Karpas-422 (cell line): ENCODE measurements around the gene ARF6. TPM values are rescaled to one million over a fixed set of nuclear protein-coding genes. Genes with fewer than 3 reads are reported as not detected.
A peak's percentile ranks its signal among the peaks of the same experiment; 100 is the strongest.

Experiments used
- DNase-seq: peaks from one replicate; pipeline ENCODE4 v3.0.0-alpha.2; 2015
- H2AFZ ChIP-seq: fragments of 200-600 bp; sonication (generic); 2 replicates; pipeline ENCODE4 v1.6.1; 2014; ENCODE audit warnings: antibody characterized with exemption, low read length, mixed read lengths
- H3K27ac ChIP-seq: fragments of 200-600 bp; sonication (generic); 2 replicates; pipeline ENCODE4 v1.5.1; 2014; ENCODE audit warnings: mild to moderate bottlenecking, low read length, moderate library complexity
- H3K27me3 ChIP-seq: fragments of 200-600 bp; sonication (generic); 2 replicates; pipeline ENCODE4 v1.6.1; 2014; ENCODE audit warnings: low read length, mixed read lengths
- H3K36me3 ChIP-seq: fragments of 200-600 bp; sonication (generic); 2 replicates; pipeline ENCODE4 v1.6.1; 2014; ENCODE audit warnings: low read length, mixed read lengths; ENCODE audit not compliant: insufficient read depth
- H3K4me1 ChIP-seq: fragments of 200-600 bp; sonication (generic); 2 replicates; pipeline ENCODE4 v1.6.1; 2014; ENCODE audit warnings: mild to moderate bottlenecking, low read length, mixed read lengths
- H3K4me2 ChIP-seq: fragments of 200-600 bp; sonication (generic); 2 replicates; pipeline ENCODE4 v1.6.1; 2014; ENCODE audit warnings: low read length, low read depth, mild to moderate bottlenecking; ENCODE audit not compliant: poor library complexity, severe bottlenecking
- H3K4me3 ChIP-seq: fragments of 200-600 bp; sonication (generic); 2 replicates; pipeline ENCODE4 v1.5.1; 2014; ENCODE audit warnings: mild to moderate bottlenecking, antibody characterized with exemption, low read length, mixed read lengths
- H3K79me2 ChIP-seq: fragments of 200-600 bp; sonication (generic); 2 replicates; pipeline ENCODE4 v1.6.1; 2014; ENCODE audit warnings: mild to moderate bottlenecking, low read length, mixed read lengths
- H3K9ac ChIP-seq: fragments of 200-600 bp; sonication (generic); 2 replicates; pipeline ENCODE4 v1.6.0; 2014; ENCODE audit warnings: low read length
- H3K9me2 ChIP-seq: fragments of 200-600 bp; sonication (generic), shearing (Covaris generic); replicated peaks from 2 replicates; pipeline ENCODE4 v1.6.0; 2014; ENCODE audit warnings: mild to moderate bottlenecking, low read length, moderate library complexity; ENCODE audit not compliant: insufficient read depth
- H3K9me3 ChIP-seq: fragments of 300-700, 200-600 bp; sonication (generic); 2 replicates; pipeline ENCODE4 v1.6.1; 2014; ENCODE audit warnings: low read length, mixed read lengths
- H4K20me1 ChIP-seq: fragments of 200-600 bp; sonication (generic); 2 replicates; pipeline ENCODE4 v1.6.1; 2014; ENCODE audit warnings: mild to moderate bottlenecking, antibody characterized with exemption, low read length, low read depth; ENCODE audit not compliant: insufficient read depth
- total RNA-seq: library from RNA; depleted of rRNA; stranded (reverse); fragments of >200 nt; shearing (Covaris generic); gene quantifications from 2 replicates; pipeline ENCODE4 v1.2.3, GENCODE V29; 2014; ENCODE audit warnings: low replicate concordance

The ARF6 gene
- total RNA-seq, 1 experiment from 2014 or later: 55.0 TPM

GRCh38 chr14:49858383-49858782, 34.5 kb upstream of the ARF6 start:
- H3K79me2 ChIP-seq: peaks cover 4% of the 10 kb centered on the region
- no peak overlapping the region for H3K27ac ChIP-seq
- no peak overlapping the region for H3K9ac ChIP-seq
- H3K4me2 ChIP-seq: no peak overlapping the region
- no peaks in the 10 kb centered on the region for H3K9me2 ChIP-seq
- no peaks in the 10 kb centered on the region for H3K27me3 ChIP-seq
- no peaks in the 10 kb centered on the region for H3K36me3 ChIP-seq
- no peaks in the 10 kb centered on the region for H4K20me1 ChIP-seq
- no peak overlapping the region for H3K4me3 ChIP-seq
- peak; percentile 77 for DNase-seq
- H3K9me3 ChIP-seq: no peaks in the 10 kb centered on the region
- H2AFZ ChIP-seq: no peak overlapping the region
- H3K4me1 ChIP-seq: peaks cover 38% of the 10 kb centered on the region

DNA sequence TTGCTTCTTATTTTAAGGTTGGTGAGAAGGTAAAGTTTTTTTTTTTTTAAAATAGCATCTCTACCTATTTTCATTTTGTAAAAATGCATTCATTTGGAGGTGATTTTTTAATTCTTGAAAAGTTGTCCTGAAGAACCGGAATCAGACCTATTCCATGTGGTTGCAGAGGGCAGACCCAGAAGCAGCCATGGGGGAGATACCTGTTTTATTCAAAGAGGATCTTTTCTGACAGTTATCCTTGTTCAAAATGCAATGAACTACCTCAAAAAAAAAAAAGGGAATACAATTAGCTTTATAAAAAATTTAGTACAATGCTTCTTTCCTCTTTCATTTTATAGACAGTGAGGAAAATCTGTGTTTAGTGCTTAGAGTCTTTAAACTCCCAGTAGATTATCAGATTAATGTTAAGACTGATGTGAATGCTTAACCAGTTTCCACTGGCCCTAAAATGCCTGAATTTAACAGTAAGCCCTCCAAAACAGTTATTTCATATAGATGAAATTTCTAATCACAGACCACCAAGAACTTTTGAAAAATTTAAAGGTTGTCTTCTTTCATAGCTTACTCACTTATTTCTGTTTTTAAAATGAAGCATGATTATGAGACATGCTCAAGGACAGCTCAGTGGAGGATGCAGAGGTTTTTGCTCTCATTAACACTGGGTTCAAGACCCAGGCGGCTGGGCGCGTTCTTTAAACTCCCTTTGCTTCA, 31.7 kb upstream of the ARF6 start:
- Histone ChIP-seq H3K9me3 (no peaks in the 10 kb centered on the region), H4K20me1 (no peaks in the 10 kb centered on the region), H3K27me3 (no peaks in the 10 kb centered on the region), H3K4me3 (peak overlapping the region; percentile 88), H3K27ac (peak overlapping the region; percentile 77), H3K9me2 (no peaks in the 10 kb centered on the region), H3K79me2 (peaks cover 11% of the 10 kb centered on the region), H3K9ac (peak overlapping the region; percentile 78), H3K4me2 (peak overlapping the region; percentile 81), H3K4me1 (peaks cover 48% of the 10 kb centered on the region), H3K36me3 (no peaks in the 10 kb centered on the region), H2AFZ (peak overlapping the region; percentile 83)
- peak; percentile 56 for DNase-seq

- peak overlapping the region; percentile 77 for H3K27ac ChIP-seq
- peaks cover 48% of the 10 kb centered on the region for H3K4me1 ChIP-seq
- peak overlapping the region; percentile 78 for H3K9ac ChIP-seq
- no peaks in the 10 kb centered on the region for H3K9me2 ChIP-seq
- H3K4me2 ChIP-seq: peak overlapping the region; percentile 81
- H2AFZ ChIP-seq: peak overlapping the region; percentile 83
- no peaks in the 10 kb centered on the region for H3K9me3 ChIP-seq
- H3K36me3 ChIP-seq: no peaks in the 10 kb centered on the region
- H3K4me3 ChIP-seq: peak overlapping the region; percentile 88
- H3K79me2 ChIP-seq: peaks cover 11% of the 10 kb centered on the region
- H3K27me3 ChIP-seq: no peaks in the 10 kb centered on the region
- no peaks in the 10 kb centered on the region for H4K20me1 ChIP-seq
- peak; percentile 93 for DNase-seq
Measured at GRCh38 chr14:49861699-49862088, 31.2 kb upstream of the ARF6 start.

DNA sequence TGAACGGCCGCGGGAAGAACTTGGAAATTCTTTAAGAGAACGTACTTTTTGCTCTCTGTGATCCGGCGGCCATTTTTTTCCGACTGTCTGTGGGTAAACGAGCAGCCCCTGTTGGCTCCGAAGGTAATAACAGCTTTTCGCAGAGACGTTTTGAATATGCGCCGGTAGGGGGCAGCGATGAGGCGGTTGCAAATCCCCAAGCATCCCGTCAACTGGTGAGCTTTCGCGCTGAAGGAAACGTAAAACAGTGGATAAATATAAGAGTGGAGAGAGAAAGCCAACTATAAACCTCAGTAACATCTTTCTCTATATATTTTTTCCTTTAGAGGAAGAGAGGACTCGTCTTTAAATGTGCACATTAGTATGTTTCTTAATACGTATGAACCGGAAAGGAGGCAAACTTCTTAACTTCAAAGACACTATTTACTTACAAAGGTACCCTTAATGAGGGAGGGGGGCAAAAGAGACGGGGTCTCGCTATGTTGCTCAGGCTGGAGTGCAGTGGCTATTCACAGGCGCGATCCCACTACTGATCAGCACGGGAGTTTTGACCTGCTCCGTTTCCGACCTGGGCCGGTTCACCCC, 30.7 kb upstream of the ARF6 start:
- Histone ChIP-seq H3K4me2 (peak overlapping the region; percentile 81), H3K9me3 (no peaks in the 10 kb centered on the region), H3K27me3 (no peaks in the 10 kb centered on the region), H3K79me2 (peaks cover 11% of the 10 kb centered on the region), H3K9me2 (no peaks in the 10 kb centered on the region), H3K9ac (peak overlapping the region; percentile 78), H3K4me1 (peaks cover 50% of the 10 kb centered on the region), H3K4me3 (peak overlapping the region; percentile 88), H4K20me1 (no peaks in the 10 kb centered on the region), H3K27ac (peak overlapping the region; percentile 77), H3K36me3 (no peaks in the 10 kb centered on the region), H2AFZ (peak overlapping the region; percentile 83)
- peak; percentile 97 for DNase-seq

GRCh38 chr14:49863487-49864281, 29.2 kb upstream of the ARF6 start:
- no peak overlapping the region for H2AFZ ChIP-seq
- peak overlapping the region; percentile 90 for H3K9ac ChIP-seq
- peak; percentile 80 for DNase-seq
- H3K4me3 ChIP-seq: peak overlapping the region; percentile 88
- no peaks in the 10 kb centered on the region for H4K20me1 ChIP-seq
- no peaks in the 10 kb centered on the region for H3K9me3 ChIP-seq
- H3K27me3 ChIP-seq: no peaks in the 10 kb centered on the region
- H3K79me2 ChIP-seq: peaks cover 17% of the 10 kb centered on the region
- peaks cover 44% of the 10 kb centered on the region for H3K4me1 ChIP-seq
- no peaks in the 10 kb centered on the region for H3K9me2 ChIP-seq
- H3K4me2 ChIP-seq: peak overlapping the region; percentile 90
- peak overlapping the region; percentile 81 for H3K27ac ChIP-seq
- H3K36me3 ChIP-seq: no peaks in the 10 kb centered on the region

DNA sequence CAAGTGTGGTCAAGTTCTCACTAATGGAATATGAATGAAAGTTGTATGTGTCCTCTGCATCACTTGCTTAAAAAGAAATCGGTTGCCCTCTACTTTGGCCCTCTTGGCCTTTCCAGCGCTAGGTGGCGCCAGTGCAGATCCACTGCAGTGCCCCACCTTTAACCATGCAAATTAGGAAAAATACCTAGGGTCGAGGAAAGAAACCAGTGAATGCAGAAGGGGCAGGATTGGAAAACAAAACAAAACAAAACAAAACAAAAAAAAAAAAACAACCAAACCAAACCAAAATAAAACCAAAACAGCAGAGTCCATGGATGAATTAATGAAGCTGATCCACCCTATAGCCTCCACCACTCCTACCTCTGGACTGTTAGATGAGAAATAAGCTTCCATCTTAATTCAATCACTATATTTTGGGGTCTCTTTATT, 27.4 kb upstream of the ARF6 start:
- H3K79me2 ChIP-seq: peaks cover 17% of the 10 kb centered on the region
- no peak overlapping the region for H2AFZ ChIP-seq
- no peak overlapping the region for H3K27ac ChIP-seq
- H3K4me1 ChIP-seq: peaks cover 58% of the 10 kb centered on the region
- no peaks in the 10 kb centered on the region for H3K9me3 ChIP-seq
- no peaks in the 10 kb centered on the region for H3K36me3 ChIP-seq
- peak overlapping the region; percentile 5 for H3K4me2 ChIP-seq
- H3K9ac ChIP-seq: no peak overlapping the region
- H3K27me3 ChIP-seq: no peaks in the 10 kb centered on the region
- peak; percentile 96 for DNase-seq
- H3K9me2 ChIP-seq: no peaks in the 10 kb centered on the region
- H4K20me1 ChIP-seq: no peaks in the 10 kb centered on the region
- H3K4me3 ChIP-seq: no peak overlapping the region

- Histone ChIP-seq H2AFZ (peak overlapping the region; percentile 89), H3K9me3 (no peaks in the 10 kb centered on the region), H3K79me2 (peaks cover 16% of the 10 kb centered on the region), H3K36me3 (no peaks in the 10 kb centered on the region), H3K9ac (peak overlapping the region; percentile 71), H3K27ac (peak overlapping the region; percentile 91), H3K4me1 (peaks cover 42% of the 10 kb centered on the region), H3K4me3 (peak overlapping the region; percentile 73), H3K4me2 (peak overlapping the region; percentile 98), H3K27me3 (no peaks in the 10 kb centered on the region), H4K20me1 (no peaks in the 10 kb centered on the region), H3K9me2 (no peaks in the 10 kb centered on the region)
- DNase-seq: peak; percentile 99
Measured at GRCh38 chr14:49867831-49868719, 24.8 kb upstream of the ARF6 start.
